Measurements from ENCODE around the gene KCNH4.
"Not testable (repeated sequence)": the region's sequence is repeated elsewhere in the genome, so short reads cannot be mapped to it uniquely, and the experiment has no call there.

The KCNH4 gene

DNA sequence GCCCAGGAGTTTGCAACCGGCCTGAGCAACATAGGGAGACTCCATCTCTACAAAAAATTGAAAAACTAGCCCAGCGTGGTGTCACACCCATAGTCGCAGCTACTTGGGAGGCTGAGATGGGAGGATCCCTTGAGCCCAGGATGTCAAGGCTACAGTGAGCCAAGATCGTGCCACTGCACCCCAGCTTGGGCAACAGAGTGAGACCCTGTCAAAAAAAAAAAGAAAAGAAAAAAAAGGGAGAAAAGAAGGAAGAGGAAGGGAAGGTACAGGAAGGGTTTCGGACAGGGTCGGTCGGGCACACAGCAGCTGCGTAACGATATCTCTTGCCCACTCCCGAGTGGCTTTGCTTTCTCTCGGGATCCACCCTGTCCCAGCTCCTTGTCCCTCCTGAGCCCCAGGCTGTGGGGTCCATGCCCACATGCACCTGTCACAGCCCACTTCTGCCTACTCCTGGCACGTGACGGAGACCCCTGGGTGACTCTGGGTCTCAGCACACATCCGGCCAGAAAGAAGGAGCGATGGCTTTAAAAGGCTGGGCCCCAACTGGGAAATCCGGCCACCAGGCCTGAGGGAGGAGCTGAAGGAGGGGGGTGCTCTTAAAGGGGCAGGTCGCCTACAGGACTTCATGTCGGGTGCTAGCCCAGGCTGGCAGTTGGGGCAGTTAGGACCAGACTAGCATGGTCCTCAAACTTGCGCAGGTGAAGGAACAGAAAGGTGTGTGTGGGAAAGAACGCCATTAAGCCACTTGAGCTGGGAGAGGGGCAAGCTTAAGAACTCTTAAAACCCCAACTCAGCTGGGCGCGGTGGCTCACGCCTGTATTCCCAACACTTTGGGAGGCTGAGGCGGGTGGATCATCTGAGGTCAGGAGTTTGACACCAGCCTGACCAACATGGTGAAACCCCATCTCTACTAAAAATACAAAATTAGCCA lies 13.3 kb upstream of the KCNH4 start, which contains the start of gene GHDC:
GHDC (minus strand) TSS at position 526 of the 931 bp plus-strand sequence. CDS start 913 bp downstream, outside the sequence.
- DNase-seq (ENCODE audit: low spot score), result peak; percentile 81

DNA sequence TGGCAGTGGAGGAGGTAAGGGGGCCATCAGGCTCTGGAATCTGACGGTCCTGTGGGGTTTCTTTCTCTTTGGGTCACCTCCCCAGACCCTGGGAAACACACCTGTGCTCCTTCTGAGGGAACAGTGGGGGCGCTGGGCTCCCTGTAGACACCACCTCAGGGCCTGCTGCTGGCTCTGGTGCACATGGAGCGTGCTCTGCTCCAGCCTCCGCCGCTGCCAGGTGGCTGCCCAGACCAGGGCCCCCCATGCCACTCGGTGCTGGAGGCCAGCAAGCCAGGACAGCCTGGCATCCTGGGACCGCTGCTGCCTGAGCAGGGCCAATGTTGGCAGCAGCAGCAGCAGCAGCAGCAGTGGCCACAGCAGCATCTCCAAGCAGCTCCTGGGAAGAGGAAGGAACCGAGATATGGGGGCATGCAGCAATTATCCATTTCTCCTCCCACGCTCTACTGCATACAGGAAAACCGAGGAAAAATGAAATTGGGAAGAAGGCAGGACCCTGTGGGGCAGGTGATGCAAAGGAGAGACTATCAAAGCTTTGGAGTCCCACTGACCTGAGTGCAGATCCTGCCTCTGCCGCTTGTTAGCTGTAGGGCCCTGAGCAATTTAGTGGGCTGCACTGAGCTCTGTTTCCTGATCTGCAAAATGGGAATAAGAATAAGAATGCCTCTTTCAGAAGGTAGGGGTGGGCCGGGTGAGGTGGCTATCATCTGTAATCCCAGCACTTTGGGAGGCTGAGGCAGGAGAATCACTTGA lies 12.4 kb upstream of the KCNH4 start:
- no peak for DNase-seq (ENCODE audit: low spot score)

DNA sequence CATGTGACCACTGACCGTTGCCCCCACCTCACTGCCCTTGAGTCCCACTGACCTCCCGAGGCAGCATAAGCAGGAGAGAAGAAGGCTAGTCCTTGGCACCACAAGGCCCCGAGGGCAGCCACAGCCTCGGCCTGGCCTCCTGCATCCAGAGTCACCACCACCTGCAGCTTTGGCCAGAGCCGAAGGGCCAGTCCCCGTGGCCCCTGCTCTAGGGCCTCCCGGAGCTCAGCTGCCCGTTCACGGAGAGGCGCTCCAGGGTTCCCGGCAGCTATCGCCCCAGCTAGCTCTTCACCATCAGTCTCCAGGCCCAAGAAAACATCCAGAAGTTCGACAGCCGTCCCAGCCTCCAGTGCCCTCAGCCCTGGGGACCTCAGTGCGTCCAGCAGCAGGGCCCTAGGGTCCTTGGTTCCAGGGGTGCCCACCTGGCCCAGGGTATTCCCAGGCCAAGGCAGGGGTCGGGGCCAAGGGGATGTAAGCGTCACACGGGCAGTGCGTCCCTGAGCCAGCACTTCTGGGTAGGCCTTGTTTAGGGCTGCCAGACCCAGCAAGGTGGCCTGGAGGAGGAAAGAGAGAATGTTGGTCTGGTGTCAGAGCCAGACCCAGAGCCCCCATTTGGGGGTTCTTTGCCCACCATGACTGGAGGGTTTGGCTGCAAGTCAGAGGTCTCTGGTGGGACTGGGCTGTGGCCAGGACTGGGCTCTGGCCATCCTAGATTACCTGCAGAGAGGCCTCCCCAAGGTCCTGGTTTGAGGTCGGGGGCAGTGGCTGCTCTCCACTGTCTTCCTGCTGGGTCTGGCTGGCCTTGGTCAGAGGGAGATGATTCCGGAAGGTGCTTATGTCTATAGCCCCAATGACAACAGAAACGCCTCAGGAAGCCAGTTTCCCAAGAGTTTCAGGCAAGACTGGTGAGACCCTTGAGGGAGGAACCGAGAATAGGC lies 11.5 kb upstream of the KCNH4 start:
- DNase-seq (ENCODE audit: low spot score), result no peak

DNA sequence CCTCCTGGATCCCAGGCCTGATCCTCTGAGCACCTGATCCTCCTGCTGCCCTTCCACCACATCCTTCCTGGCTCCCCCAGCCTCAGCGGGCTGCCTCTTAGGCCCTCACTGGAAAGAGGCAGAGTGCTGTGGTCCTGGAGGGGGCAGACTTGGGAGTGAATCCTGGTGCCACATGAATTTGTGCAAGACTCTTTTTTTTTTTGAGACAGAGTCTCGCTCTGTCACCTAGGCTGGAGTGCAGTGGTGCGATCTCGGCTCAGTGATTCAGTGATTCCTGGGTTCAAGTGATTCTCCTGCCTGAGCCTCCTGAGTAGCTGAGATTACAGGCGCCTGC lies 10.3 kb upstream of the KCNH4 start:
- DNase-seq (ENCODE audit: low spot score), result no peak

DNA sequence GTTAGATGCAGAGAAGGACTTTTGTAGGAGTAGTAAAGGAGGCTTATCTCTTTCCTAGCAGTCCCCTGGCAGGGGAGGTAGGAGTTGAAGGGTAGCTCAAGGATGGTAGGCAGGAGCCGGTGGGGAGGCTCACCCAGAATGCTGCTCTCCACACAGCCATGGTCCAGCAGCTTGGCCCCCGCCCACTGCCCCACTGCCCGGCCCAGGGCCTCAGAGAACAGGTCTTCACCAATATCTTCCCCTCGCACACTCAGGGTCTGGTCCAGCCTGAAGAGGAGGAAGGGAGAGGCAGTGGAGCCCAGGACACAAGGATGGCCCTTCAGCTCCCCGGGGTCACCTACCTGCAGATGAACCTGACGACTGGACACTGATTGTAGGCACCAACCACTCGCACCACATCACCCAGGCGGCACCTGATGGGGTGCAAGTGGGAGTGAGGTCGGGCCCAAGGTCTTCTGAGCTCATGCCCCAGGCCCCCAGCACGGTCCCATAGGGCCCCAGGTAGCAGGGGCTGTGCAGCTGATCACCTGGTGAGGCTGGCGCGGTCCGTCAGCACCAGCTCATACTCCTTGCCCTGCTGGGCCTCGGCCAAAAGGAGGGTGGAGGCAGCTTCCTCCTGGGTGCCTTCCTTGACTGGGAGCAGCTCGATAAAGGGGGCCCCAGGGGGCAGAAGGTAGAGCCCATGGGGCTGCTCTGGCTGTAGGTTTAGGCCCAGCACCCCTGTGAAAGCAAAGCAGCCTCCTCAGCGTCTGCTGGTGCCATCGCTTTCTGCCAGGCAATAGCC lies 9.7 kb upstream of the KCNH4 start:
- DNase-seq (ENCODE audit: low spot score), result no peak

DNA sequence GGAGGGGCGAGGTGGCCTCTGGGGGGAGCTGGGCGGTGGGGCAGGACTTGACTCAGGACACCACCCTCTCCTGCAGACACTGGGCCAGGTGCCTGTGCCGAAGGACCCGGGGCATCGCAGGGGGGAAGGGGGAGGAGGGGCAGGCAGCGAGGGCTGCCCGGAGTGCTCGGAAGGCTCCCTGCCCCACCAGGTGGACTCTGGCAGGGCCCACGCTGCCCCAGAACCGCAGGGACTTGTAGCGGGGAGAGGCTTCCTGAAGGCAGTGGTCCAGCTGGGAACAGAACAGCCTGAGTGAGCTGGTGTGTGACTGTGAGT lies 8.7 kb upstream of the KCNH4 start:
- no peak for DNase-seq (ENCODE audit: low spot score)

DNA sequence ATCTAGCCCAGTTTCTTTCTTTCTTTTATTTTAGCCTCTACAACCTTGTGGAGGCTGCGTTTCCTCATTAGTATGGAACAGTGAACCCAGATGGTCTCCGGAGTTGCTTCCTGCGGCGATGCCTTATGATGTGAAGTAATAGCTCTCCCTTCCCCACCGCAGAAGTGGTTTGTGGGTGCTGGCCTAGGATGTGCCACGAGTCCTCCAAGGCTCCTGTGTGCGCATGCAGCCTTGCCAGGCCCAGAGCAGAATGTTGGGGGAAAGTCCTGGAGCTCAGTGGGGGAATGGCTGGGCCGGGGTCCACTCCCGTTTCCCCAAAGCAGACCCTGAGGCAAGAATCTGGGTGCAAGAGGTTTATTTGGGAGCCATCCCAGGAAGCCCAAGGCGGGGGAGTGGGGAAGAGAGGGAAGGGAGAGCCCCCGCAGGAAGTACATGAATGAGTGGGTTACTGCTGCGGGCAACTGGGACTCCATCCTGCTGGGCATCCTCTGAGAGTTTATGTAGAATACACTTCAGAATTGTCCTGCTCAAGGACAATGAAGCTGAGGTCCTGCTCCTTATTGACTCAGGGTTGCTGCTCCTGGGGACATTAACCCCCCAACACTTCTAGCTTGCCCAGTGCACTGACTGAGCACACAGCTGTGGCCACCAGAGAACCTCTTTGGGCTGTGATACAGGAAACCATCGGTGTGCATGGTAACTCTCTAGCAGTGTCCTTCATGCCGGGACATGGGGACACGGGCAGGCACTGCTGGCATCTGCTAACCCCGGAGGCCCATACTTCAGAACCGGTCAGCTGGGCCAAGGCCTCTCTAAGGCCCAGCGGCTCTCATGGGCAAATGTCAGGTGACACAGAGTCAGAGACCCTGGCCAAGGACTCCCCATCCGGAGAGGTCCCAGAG lies 8.1 kb upstream of the KCNH4 start:
- DNase-seq (ENCODE audit: low spot score), result no peak

DNA sequence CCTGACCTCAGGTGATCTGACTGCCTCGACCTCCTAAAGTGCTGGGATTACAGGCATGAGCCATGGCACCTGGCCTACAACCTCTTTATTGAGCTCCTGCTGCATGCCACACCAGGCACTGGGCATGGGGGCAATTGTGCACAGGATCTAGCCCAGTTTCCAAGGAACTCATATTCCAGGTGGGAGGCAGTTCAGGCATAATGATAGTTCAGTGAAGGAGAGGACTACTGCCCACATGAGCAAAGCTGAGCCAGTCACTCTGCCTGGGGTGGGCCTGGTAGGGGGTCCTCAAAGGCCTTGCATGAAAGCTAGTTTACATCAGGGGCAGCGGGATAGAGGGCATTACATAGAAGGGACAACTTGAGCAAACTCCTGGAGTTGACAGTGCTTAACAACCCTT lies 6.9 kb upstream of the KCNH4 start:
- no peak for DNase-seq (ENCODE audit: low spot score)

DNA sequence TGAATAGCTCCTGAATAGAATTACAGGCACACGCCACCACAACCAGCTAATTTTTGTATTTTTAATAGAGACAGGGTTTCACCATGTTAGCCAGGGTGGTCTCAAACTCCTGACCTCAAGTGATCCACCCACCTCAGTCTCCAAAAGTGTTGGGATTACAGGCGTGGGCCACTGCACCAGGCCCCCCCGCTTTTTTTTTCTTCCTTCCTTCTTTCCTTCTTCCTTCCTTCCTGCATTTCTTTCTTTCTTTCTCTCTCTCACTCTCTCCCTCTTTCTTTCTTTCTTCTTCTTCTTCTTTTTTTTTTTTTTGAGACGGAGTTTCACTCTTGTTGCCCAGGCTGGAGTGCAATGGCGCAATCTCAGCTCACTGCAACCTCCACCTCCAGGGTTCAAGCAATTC lies 5.2 kb upstream of the KCNH4 start:
- not testable (repeated sequence) for DNase-seq (ENCODE audit: low spot score)

DNA sequence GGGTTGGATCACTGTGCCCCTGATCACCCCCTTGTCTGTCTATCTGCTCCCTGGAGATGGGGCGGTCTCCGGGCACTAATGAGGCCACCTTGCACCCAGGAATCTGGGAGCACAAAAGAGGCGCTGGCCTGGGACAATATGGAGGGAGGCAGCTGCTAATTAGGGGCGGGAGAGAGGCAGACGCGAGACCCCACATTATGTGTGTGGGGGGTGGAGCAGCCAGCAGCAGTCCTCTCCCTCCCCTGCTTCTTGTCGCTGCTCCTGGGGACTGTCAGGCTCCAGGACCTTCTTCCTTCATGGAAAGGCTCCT lies 4.6 kb upstream of the KCNH4 start:
- DNase-seq (ENCODE audit: low spot score), result no peak

DNA sequence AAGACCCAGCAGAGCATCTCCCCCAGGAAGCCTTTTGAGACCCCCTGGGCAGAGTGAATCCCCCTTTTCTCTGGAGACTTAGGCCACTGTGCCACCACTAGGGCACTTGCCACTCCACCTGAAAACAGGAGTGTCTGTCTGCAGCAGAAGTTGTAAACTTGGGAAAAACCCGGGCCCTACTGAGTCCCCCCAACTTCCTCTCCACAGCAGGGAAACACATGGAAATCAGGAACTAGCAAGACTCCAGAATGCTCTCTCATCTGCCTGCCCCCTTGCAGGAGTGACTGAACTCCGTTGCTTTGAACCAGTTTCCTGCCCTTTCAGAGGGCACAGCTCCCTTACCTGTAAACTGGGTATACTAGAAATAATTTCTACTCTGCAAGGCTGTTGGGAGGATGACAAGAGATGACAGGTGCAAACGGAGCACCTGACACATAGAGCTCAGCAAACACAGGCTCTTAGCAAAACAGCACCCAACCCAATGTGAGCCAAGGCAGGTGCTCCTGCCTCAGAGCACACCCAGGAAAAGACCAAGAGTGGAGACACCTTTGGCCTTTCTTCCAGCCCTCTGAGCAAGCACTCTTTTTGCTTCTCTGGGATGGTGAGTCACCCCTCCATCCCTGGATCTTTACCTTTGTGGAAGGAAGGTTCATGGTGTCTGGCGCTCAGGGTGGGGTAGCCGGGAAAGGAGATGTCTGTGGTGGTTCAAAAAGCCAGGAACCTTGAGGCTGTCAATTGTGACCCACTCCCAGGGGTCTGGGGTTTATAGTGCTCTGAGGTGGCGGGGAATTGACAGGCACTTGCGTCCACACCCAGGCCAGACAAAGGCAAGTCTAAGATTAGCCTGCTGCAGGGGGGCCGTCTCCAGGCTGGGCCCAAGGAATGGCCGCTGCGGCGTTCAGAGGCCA lies 4.0 kb upstream of the KCNH4 start, which contains the start of gene HCRT:
HCRT (minus strand) TSS at position 740 of the 908 bp plus-strand sequence; CDS start at position 653, 87 bp downstream.
- DNase-seq (ENCODE audit: low spot score), result no peak

DNA sequence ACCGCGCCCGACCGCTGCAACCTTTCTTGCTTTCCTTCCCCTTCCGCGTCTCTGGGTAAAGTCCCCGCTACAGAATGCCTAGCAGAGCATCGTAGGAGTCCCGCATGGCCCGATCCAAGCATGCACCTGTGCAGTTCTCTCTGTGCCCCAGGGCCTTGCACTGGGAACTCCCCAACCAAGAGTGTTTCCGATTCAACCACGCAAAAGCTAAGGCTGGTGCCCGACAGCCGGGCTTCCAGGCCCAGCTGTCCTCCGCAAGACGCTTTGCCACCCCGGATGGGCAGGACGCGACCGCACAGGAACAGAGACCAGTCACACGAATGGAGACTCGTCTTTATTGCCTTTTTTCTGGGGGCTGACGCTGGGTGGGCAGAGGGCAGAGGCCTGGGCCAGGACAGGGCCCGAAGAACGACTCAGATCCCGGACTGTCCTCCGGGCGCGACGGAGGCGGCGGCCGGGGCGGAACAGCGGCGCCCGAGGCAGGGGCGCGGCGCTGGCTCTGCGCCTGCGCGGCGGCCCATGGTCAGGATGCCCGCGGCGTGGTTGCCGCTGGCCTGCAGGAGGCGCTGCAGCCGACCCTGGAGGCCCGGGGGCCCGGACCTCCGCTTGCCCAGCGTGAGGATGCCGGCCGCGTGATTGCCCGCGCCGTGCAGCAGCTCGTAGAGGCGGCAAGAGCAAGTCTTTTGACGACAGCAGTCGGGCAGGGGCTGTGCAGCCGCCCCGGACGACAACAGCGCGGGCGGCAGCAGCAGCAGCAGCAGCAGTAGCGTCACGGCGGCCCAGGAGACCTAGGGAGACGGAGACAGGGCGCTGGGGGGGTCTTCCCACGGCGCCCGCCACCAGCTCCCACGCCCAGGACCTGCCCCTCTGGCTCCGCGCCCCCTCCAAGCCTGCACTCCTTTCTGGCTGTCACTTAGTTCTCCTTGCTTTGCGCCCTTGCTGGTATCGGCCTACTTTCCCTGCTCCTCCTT lies 3.1 kb upstream of the KCNH4 start:
- DNase-seq (ENCODE audit: low spot score), result peak; percentile 82

DNA sequence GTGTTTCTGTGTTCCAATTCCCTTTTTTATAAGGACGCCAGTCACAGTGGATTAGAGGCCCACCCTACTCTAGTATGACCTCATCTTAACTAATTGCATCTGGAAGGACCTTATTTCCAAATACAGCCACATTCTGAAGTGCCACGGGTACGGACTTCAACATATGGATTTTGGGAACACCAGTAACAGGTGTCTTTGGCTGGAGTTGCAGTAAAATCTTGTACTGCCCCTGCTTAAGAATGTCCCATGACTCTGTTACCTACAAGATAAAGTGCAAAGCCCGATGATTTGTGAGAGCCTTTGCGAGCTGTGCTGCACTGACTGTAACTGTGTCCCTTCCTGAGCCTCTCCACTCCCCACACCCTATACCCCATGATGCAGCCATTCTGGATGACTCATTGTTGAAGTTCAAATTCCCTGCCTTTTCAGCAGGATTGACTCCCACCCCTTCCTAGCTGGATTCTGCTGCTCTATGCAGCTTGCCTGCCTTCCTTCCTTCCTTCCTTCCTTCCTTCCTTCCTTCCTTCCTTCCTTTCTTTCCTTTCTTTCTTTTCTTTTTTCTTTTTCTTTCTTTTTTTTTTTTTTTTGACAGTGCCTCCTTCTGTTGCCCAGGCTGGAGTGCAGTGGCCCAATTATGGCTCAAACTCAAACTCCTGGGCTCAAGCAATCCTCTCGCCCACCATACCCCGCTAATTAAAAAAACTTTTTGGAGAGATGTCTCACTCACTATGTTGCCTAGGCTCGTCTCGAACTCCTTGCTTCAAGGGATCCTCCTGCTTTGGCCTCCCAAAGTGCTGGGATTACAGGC lies 2.2 kb upstream of the KCNH4 start:
- DNase-seq (ENCODE audit: low spot score), result no peak

DNA sequence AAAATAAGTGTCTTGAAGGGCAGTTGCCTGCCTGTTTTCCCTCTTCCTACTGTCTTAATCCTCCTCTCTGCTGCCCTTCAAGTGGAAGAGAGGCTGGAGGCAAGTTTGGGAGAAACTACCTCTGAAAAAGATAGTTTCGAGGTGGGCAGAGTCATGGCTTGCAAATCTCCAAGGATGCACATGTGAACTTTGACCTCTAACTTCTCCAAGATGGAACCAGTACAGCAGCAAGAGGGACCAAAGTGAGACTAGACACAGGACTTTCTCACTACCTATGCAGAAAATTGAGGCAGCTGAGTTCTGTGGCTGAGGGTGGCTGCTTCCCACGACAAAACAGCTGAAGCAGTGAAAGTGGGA lies 887 bp upstream of the KCNH4 start:
- no peak for DNase-seq (ENCODE audit: low spot score)

DNA sequence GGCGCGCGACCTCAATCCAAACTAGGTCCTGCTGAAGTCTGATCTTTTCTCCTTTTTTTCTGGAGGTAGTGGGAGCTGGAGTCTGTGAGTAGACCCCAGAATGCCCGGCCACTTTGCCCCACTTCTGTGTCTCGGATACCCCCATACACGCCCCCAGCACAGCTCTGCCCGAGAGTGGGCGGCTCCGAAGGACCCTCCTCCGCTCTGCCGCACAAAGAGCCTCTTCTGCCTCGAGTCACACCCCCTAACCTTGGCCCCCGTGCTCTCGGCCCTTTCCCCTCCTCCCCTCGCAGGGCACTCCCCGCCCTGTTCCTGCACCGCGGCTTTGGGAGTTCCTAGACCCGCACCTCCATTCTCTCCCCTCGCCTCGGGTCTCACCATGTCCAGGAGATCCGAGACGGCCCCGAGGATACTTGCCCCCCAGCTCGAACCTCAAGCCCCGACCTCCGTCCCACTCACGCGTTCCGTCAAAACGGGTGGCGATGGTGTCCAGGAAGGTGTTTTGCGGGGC lies 476 bp downstream of the KCNH4 start:
- DNase-seq (ENCODE audit: low spot score), result no peak

DNA sequence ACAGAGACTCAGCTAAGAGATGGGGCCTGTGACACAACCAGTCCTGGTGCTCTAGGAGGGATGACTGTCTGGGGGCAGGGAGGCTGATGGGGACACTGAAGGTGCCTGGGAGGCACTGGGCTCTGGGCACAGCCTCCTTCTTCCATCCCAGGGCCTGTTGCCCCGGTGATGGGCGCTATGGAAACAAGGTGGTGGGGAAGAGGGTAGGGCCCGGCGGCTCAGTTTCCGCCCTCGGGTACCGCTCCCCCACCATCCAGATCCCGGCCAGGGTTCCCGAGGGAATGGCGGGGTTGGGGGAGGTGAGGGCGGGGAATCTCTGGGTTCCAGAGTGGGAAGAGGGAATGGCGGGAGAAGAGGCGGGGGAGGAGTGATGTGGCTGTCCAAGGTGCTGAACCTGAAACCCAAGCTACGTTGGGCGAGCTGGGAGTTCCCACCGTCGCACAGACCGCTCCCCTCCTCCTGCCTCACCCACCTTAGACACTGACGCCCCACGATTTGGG lies 981 bp downstream of the KCNH4 start:
- peak; percentile 86 for DNase-seq (ENCODE audit: low spot score)

DNA sequence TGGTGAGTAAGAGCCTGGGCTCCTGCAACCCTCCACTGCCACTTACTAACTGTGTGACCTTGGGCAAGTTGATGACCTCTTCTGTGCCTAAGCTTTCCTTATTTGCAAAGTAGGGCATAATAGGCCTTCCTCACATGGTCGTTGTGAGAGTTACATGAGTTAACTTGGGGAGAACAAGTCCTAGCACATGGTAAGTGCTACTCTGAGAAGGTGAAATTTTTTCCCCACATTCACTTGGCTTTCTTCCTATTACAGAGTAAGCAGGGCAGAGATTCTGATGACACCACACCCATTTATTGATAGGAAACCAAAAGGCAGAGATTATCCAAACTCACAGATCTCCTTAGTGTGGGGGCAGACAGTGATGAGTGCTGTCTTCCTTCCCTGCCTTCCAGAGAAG lies 1.6 kb downstream of the KCNH4 start:
- DNase-seq (ENCODE audit: low spot score), result no peak

Measured in HuH-7.5 (cell line).